Neutrophil (primary cell): Measurements from ENCODE around the gene PAX5.

ENCODE experiments used
- H3K27ac ChIP-seq: fragments of 200-600 bp; sonication (generic); 2 replicates; pipeline ENCODE4 v1.5.1; 2016; ENCODE audit warnings: mild to moderate bottlenecking, moderate library complexity
- H3K27me3 ChIP-seq: fragments of 200-600 bp; sonication (generic); 2 replicates; pipeline ENCODE4 v1.6.0; 2016; ENCODE audit warnings: mild to moderate bottlenecking
- H3K36me3 ChIP-seq: fragments of 200-600 bp; sonication (generic); 2 replicates; pipeline ENCODE4 v1.5.1; 2017
- H3K4me1 ChIP-seq, 2 experiments: fragments of 200-600 bp in 1 of 2; sonication (generic) in 1 of 2; 1 replicate in 1 of 2; 2 replicates in 1 of 2; pipeline versions ENCODE4 v1.5.1 to v1.6.1; 2013 to 2016; ENCODE audit warnings: low read depth in 1 of 2, low read length in 1 of 2, mild to moderate bottlenecking in 1 of 2, moderate library complexity in 1 of 2; ENCODE audit not compliant: control insufficient read depth in 1 of 2, insufficient read depth in 1 of 2
- H3K4me3 ChIP-seq, 2 experiments: fragments of 200-600 bp in 1 of 2; sonication (generic) in 1 of 2; 1 replicate in 1 of 2; 2 replicates in 1 of 2; pipeline ENCODE4 v1.5.1; 2013 to 2016; ENCODE audit warnings: low read depth in 1 of 2, low read length in 1 of 2, mild to moderate bottlenecking in 1 of 2, moderate library complexity in 1 of 2
- H3K9me3 ChIP-seq: fragments of 200-600 bp; sonication (generic); 2 replicates; pipeline ENCODE4 v1.5.1; 2016
- TF ChIP-seq, protein P1 (sequence below): fragments of 200-600 bp; sonication (generic); IDR thresholded peaks from 2 replicates; pipeline ENCODE4 v1.5.1; 2016; ENCODE audit warnings: antibody characterized with exemption

Gene PAX5

DNA sequence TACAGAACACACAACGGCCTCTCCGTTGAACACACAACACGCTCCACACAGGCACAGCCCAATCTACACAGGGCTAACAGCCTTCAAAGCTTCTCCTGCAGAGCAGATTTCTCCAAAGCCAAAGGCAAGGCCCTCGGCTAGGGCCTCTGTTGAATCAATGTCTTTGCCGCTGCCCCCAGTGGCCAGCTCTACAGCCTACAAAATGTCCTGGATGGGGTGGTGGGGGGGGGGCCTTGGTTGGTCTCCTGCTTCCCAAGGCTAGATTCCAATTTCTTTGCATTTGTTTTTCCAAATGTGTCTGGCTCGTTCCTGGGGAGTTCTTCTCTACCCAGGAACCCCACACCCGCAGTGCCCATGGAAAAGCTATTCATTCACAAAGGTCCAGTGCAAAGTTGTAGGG is 167.2 kb downstream of the PAX5 start:
- peaks cover 19% of the 10 kb centered on the region for H3K27me3 ChIP-seq
- TF ChIP-seq, protein P1, sequence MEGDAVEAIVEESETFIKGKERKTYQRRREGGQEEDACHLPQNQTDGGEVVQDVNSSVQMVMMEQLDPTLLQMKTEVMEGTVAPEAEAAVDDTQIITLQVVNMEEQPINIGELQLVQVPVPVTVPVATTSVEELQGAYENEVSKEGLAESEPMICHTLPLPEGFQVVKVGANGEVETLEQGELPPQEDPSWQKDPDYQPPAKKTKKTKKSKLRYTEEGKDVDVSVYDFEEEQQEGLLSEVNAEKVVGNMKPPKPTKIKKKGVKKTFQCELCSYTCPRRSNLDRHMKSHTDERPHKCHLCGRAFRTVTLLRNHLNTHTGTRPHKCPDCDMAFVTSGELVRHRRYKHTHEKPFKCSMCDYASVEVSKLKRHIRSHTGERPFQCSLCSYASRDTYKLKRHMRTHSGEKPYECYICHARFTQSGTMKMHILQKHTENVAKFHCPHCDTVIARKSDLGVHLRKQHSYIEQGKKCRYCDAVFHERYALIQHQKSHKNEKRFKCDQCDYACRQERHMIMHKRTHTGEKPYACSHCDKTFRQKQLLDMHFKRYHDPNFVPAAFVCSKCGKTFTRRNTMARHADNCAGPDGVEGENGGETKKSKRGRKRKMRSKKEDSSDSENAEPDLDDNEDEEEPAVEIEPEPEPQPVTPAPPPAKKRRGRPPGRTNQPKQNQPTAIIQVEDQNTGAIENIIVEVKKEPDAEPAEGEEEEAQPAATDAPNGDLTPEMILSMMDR = no peak
- H3K27ac ChIP-seq = no peak overlapping the region
- no peaks in the 10 kb centered on the region for H3K4me1 ChIP-seq
- no peaks in the 10 kb centered on the region for H3K9me3 ChIP-seq
- H3K4me3 ChIP-seq = no peak overlapping the region
- H3K36me3 ChIP-seq = no peaks in the 10 kb centered on the region

DNA sequence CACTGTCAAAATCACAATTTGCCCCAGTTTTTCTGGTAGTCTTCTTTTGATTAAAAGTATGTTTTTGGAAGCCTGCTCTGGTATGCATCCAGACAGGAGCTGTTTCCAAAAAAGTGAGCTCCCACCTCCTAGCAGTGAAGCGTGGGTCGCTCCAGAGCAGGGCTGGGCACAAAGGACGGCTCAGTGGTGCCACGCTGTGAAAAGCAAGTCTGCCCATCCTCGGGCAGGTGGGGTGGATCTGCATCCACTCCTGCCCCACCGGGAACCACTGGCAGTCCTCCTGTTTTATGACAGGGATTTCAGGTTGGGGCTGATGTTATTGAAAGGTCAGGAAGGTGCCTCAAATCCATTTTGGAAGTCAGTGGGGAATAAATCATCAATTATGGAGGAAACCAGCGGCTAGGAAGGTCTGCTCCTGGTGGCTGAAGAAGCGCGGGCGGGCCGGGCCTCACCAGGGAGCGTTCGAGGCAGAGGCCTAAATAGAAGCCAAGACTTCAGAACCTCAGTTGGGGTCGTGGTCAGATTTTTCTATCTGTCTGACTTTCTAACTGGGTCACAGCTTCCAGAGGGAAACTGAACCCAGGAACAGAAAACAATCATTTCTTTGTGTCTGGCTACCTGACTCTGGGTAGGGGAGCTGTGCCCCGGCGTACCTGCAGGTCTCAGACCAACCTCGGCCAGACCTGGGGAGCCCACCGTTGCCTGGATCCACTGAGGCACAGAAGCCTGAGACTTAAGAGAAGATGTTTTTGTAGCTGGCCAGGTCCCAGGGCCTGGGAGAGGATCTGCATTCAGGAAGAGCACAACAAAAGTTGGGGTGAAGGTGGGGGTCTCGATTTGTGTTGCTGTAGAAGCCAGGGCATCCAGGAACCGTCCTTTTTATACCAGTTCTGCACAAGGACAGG is 168.1 kb downstream of the PAX5 start:
- Histone ChIP-seq H3K36me3 (no peaks in the 10 kb centered on the region), H3K27ac (no peak overlapping the region), H3K27me3 (peaks cover 19% of the 10 kb centered on the region), H3K9me3 (no peaks in the 10 kb centered on the region), H3K4me1 (no peaks in the 10 kb centered on the region), H3K4me3 (no peak overlapping the region)
- TF ChIP-seq, protein P1 = no peak

DNA sequence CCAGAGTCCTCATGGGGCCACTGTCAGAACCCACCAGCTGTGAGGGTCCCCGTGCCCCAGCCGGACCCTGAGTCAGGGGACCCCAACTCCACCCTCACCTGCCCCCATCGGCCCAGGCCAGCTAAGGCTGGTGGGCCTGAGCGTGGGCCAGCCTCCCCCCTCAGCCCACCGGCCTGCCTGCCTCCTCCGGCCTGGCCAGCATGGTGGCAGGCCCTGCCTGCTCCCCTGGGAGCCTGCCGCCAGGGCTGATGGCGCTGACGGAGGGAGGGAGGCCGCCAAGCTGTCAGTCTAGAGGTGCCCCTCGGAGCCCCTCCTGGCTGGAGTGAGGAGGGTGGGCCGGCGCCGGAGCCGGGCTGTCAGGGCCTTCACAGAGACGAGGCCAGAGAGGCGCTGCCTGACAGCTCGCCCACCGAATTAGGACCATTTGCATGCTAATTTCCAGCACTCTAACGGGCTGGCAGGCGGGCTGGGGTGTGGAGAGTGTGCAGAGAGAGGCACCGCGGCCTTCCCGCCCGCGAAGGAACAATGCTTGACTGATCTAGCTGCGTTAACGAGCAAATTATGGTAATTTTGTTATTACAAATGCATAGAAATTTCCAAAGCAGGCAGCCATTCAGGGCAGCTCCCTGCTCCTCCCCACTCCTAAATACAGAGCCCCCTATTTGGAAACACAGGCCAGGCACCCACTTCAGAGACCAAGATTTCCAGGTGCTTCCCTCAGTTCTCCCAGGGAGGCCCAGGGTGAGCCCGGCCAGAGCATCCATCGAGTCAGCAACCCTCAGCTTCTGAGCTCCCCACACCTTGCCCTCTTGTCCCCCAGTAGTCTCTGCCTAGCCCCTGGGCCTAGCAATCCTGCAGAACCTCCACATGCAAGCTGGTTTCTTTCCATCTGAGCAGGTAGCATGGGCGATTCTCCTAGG is 169.3 kb downstream of the PAX5 start:
- H3K9me3 ChIP-seq = no peaks in the 10 kb centered on the region
- TF ChIP-seq, protein P1 = no peak
- H3K36me3 ChIP-seq = no peaks in the 10 kb centered on the region
- H3K27ac ChIP-seq = no peak overlapping the region
- H3K4me1 ChIP-seq = no peaks in the 10 kb centered on the region
- H3K4me3 ChIP-seq = no peak overlapping the region
- H3K27me3 ChIP-seq = peaks cover 19% of the 10 kb centered on the region

DNA sequence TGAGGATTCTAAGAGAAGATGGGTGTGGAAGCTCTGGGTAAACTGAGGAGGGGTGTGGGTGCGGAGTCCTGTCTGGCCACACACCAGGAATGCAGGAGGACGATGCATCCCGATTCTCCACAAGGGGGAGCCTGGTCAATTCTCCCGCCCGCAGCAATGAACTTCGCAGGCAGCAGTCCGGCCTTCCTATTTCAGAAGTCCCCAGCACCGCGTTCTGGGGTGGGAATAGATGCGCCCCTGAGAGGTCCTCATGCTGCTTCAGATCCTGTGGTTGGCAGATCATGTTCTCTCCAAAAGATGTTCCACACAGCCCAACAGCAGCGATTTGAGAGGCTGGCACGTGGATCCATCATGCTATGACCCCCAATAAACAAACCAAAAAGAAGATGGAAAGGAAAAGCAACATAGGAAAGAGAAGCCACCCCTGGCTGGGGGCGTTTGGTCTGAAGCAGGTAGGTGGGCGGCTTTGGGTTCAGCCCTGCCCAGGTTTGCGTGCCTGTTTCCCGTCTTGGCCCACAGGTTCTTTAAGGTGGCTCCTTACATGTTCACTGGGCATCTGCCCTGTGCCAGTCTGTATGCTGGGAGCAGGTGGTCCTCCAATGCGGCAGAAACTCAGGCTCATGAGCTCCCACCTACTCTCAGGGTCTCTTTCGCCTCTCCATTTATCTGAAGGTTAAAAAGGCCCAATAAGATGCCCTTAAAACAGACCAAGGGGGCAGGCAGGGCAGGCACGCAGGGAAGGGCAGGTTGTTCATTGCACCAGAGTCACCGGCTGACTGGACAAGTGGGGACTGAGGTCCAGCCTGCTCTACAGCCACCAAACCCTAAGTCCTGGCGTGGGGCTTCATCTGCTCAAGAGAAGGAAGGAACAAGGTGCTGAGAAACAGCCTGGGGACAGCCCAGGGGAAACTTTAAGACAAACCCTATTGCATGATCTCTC is 171.6 kb downstream of the PAX5 start:
- Histone ChIP-seq H3K36me3 (no peaks in the 10 kb centered on the region), H3K27ac (no peak overlapping the region), H3K9me3 (no peaks in the 10 kb centered on the region), H3K27me3 (no peaks in the 10 kb centered on the region), H3K4me3 (no peak overlapping the region), H3K4me1 (no peaks in the 10 kb centered on the region)
- TF ChIP-seq, protein P1 = no peak
